GM10266 (cell line): ENCODE measurements around the gene RELCH.
A peak's percentile ranks its signal among the peaks of the same experiment; 100 is the strongest.

Experiments
- DNase-seq: peaks from one replicate; pipeline ENCODE4 v3.0.0; 2012; ENCODE audit errors: extremely low spot score
- TF ChIP-seq, protein P1 (sequence below): IDR thresholded peaks from 2 replicates; pipeline ENCODE4 v1.5.1; 2012; ENCODE audit warnings: mild to moderate bottlenecking, low read depth; ENCODE audit not compliant: control insufficient read depth, insufficient read depth; ENCODE audit errors: missing control alignments

The RELCH gene

DNA sequence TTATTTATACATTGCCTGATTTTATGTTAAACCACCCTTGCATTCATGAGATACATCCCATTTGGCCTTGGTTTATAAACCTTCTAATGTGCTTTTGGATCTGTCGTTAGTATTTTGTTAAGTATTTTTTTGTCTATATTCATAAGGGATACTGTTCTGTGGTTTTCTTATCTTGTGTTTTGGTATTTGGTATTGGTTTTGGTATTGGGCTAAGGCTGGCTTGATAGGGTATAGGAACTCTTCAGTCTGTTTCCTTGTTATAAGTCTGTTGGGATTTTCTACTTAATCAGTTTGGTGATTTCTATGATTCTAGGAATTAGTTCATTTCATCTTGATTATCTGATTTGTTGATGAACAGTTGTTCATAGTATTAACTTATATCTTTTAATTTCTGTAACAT lies 49.2 kb downstream of the RELCH start:
- TF ChIP-seq, protein P1, sequence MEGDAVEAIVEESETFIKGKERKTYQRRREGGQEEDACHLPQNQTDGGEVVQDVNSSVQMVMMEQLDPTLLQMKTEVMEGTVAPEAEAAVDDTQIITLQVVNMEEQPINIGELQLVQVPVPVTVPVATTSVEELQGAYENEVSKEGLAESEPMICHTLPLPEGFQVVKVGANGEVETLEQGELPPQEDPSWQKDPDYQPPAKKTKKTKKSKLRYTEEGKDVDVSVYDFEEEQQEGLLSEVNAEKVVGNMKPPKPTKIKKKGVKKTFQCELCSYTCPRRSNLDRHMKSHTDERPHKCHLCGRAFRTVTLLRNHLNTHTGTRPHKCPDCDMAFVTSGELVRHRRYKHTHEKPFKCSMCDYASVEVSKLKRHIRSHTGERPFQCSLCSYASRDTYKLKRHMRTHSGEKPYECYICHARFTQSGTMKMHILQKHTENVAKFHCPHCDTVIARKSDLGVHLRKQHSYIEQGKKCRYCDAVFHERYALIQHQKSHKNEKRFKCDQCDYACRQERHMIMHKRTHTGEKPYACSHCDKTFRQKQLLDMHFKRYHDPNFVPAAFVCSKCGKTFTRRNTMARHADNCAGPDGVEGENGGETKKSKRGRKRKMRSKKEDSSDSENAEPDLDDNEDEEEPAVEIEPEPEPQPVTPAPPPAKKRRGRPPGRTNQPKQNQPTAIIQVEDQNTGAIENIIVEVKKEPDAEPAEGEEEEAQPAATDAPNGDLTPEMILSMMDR = no peak
- no peak for DNase-seq

- TF ChIP-seq, protein P1 = no peak
- DNase-seq = no peak
These were observed 52.4 kb downstream of the RELCH start for GRCh38 chr18:62239475-62239874.

DNA sequence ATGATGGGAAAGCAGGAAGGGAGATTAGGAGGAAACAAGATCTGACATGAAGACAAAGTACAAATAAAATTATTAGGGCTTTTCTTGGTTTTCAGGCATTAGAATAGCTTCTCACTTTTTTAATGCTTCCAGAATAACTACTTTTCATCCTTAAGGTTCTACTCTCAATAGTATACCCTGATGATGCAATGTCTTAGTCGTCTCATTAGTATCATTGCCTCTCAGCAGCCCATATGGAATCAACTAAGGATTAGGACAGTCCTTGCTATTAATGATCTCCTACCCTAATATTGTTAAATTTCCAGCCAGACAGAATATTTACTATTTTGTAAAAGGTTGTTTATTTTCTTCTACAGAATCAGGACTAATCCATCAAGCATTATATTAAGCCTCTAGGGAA lies 55.9 kb downstream of the RELCH start:
- no peak for DNase-seq
- TF ChIP-seq, protein P1 = no peak

GRCh38 chr18:62245177-62245576 lies 58.1 kb downstream of the RELCH start:
- no peak for DNase-seq
- TF ChIP-seq, protein P1 = no peak

- no peak for DNase-seq
- TF ChIP-seq, protein P1 = no peak
These were observed 58.6 kb downstream of the RELCH start for GRCh38 chr18:62245699-62246098.

GRCh38 chr18:62248313-62248712 lies 61.3 kb downstream of the RELCH start:
- TF ChIP-seq, protein P1 = no peak
- no peak for DNase-seq

- TF ChIP-seq, protein P1 = peak; percentile 79
- peak; percentile 37 for DNase-seq
These were observed 62.5 kb downstream of the RELCH start for GRCh38 chr18:62249478-62250097.
